Thyroid gland (tissue), 4 donors: Measurements from ENCODE around the gene GPC5. TPM values are rescaled to one million over a fixed set of nuclear protein-coding genes. Genes with fewer than 3 reads are reported as not detected.

Experiments
- DNase-seq, 2 donors: peaks; one replicate each; pipeline ENCODE4 v3.0.0-alpha.2; 2019
- H3K27ac ChIP-seq, 3 donors: fragments of 200-600 bp; sonication (generic); 1 replicate in 2 of 3; 2 replicates in 1 of 3; pipeline ENCODE4 v1.5.1; 2016 to 2019; ENCODE audit warnings: mild to moderate bottlenecking in 1 of 3, moderate library complexity in 1 of 3
- H3K27me3 ChIP-seq: fragments of 200-600 bp; sonication (generic); one replicate; pipeline ENCODE4 v1.5.1; 2019
- H3K36me3 ChIP-seq, 2 donors: fragments of 200-600 bp; sonication (generic); one replicate each; pipeline ENCODE4 v1.5.1; 2016 to 2019
- H3K4me1 ChIP-seq, 2 donors: fragments of 200-600 bp; sonication (generic); one replicate each; pipeline ENCODE4 v1.5.1; 2017 to 2019
- H3K4me3 ChIP-seq, 3 donors: fragments of 200-600 bp; sonication (generic); replicated peaks in 1 of 3; 1 replicate in 2 of 3; 2 replicates in 1 of 3; pipeline ENCODE4 v1.5.1; 2016; ENCODE audit warnings: mild to moderate bottlenecking in 1 of 3
- H3K9me3 ChIP-seq: fragments of 200-600 bp; sonication (generic); one replicate; pipeline ENCODE4 v1.5.1; 2017
- CTCF ChIP-seq, 6 experiments: fragments of 200-600 bp in 3 of 6; fragments of 450-650 bp in 3 of 6; sonication (generic) in 3 of 6; IDR thresholded peaks; one replicate each; pipeline ENCODE4 v1.5.1; 2016 to 2019; ENCODE audit warnings: antibody characterized with exemption in 6 of 6, mild to moderate bottlenecking in 2 of 6, inconsistent platforms in 1 of 6, moderate library complexity in 1 of 6
- POLR2A ChIP-seq, 2 donors: fragments of 450-650 bp; IDR thresholded peaks; one replicate each; pipeline ENCODE4 v1.6.1; 2017; ENCODE audit warnings: antibody characterized with exemption in 2 of 2, mild to moderate bottlenecking in 2 of 2, moderate library complexity in 1 of 2
- whole genome bisulfite sequencing, 2 donors: methylation state at CpG; one replicate each; pipeline ENCODE4 v1.1.5; 2017; 5-methylcytosine and 5-hydroxymethylcytosine counted together
- intact Hi-C: fragments of 100-400 bp; cut with DNase I; formaldehyde crosslinking; loops from one replicate; pipeline ENCODE4 v1.15.1; 2023
- total RNA-seq, 4 donors: library from RNA; depleted of rRNA; stranded (reverse); fragments of >200 nt; gene quantifications; one replicate each; pipeline ENCODE4 v1.2.3, GENCODE V29; 2016

Gene GPC5
- total RNA-seq, 4 donors from 2014 or later = 0.67 to 2.3 (median 1.3) TPM

- 67 to 74% methylated on average over 1 of the region's 1 CpG for WGBS, 2 donors
- Histone ChIP-seq H3K27ac (no peak overlapping the region), H3K4me1 (no peaks in the 10 kb centered on the region), H3K4me3 (no peak overlapping the region), H3K9me3 (no peaks in the 10 kb centered on the region), H3K27me3 (no peaks in the 10 kb centered on the region), H3K36me3 (no peaks in the 10 kb centered on the region)
- no peak for TF ChIP-seq POLR2A (IDR thresholded peaks at IDR 0.05)
- TF ChIP-seq CTCF (IDR thresholded peaks at IDR 0.05) = no peak
- DNase-seq = no peak
- intact Hi-C loops = no loop called here
These were observed 195.0 kb downstream of the GPC5 start for GRCh38 chr13:91593456-91593855.

- no peak for DNase-seq
- Histone ChIP-seq H3K9me3 (no peaks in the 10 kb centered on the region), H3K36me3 (no peaks in the 10 kb centered on the region), H3K4me1 (no peaks in the 10 kb centered on the region), H3K27me3 (no peaks in the 10 kb centered on the region), H3K4me3 (no peak overlapping the region), H3K27ac (no peak overlapping the region)
- TF ChIP-seq POLR2A (IDR thresholded peaks at IDR 0.05) = no peak
- no peak for TF ChIP-seq CTCF (IDR thresholded peaks at IDR 0.05)
- 75 to 89% methylated on average over 1 of the region's 1 CpG for WGBS, 2 donors
- intact Hi-C loops = no loop called here
These were observed 195.6 kb downstream of the GPC5 start for GRCh38 chr13:91594061-91594460.

- H3K36me3 ChIP-seq = no peaks in the 10 kb centered on the region
- no peaks in the 10 kb centered on the region for H3K4me1 ChIP-seq
- no peak overlapping the region for H3K27ac ChIP-seq
- no peaks in the 10 kb centered on the region for H3K9me3 ChIP-seq
- 83% methylated on average over 2 of the region's 2 CpGs for WGBS, 2 donors
- no peak overlapping the region for H3K4me3 ChIP-seq
- no peak for DNase-seq
- no peak for TF ChIP-seq POLR2A (IDR thresholded peaks at IDR 0.05)
- TF ChIP-seq CTCF (IDR thresholded peaks at IDR 0.05) = no peak
- intact Hi-C loops = no loop called here
- H3K27me3 ChIP-seq = no peaks in the 10 kb centered on the region
These were observed 197.3 kb downstream of the GPC5 start for GRCh38 chr13:91595677-91596076.

- Histone ChIP-seq H3K27me3 (no peaks in the 10 kb centered on the region), H3K27ac (no peak overlapping the region), H3K4me1 (no peaks in the 10 kb centered on the region), H3K4me3 (no peak overlapping the region), H3K9me3 (no peaks in the 10 kb centered on the region), H3K36me3 (no peaks in the 10 kb centered on the region)
- no peak for DNase-seq
- no peak for TF ChIP-seq CTCF (IDR thresholded peaks at IDR 0.05)
- intact Hi-C loops = no loop called here
- WGBS, 2 donors = 87 to 91% methylated on average over 2 of the region's 2 CpGs
These were observed 198.4 kb downstream of the GPC5 start for GRCh38 chr13:91596842-91597241.

GRCh38 chr13:91598655-91599054, 200.2 kb downstream of the GPC5 start:
- no peak for TF ChIP-seq POLR2A (IDR thresholded peaks at IDR 0.05)
- no peak for TF ChIP-seq CTCF (IDR thresholded peaks at IDR 0.05)
- H3K9me3 ChIP-seq = no peaks in the 10 kb centered on the region
- no peaks in the 10 kb centered on the region for H3K27me3 ChIP-seq
- no peaks in the 10 kb centered on the region for H3K4me1 ChIP-seq
- no peak overlapping the region for H3K27ac ChIP-seq
- H3K36me3 ChIP-seq = no peaks in the 10 kb centered on the region
- DNase-seq = no peak
- H3K4me3 ChIP-seq = no peak overlapping the region
- intact Hi-C loops = no loop called here
